NCI-H510A (cell line): ENCODE results near the gene PRDM16.

Experiments used
- DNase-seq: peaks from one replicate; lab custom pipeline; 2025; lab: John Stamatoyannopoulos, UW

Gene PRDM16

GRCh38 chr1:3451994-3452865, 383.2 kb downstream of the PRDM16 start:
- DNase-seq, result no peak

GRCh38 chr1:3452866-3453175, 383.8 kb downstream of the PRDM16 start:
- no peak for DNase-seq

GRCh38 chr1:3453203-3453761, 384.3 kb downstream of the PRDM16 start:
- peak; percentile 37 for DNase-seq

- peak; percentile 76 for DNase-seq
Observed at GRCh38 chr1:3453891-3454810, 385.1 kb downstream of the PRDM16 start, which contains the start of gene ARHGEF16. ARHGEF16 (plus strand) TSS chr1:3454665; CDS start chr1:3463085, 8,420 bp downstream.

- DNase-seq, result peak; percentile 34
Observed at GRCh38 chr1:3454811-3455618, 386.0 kb downstream of the PRDM16 start.

GRCh38 chr1:3455670-3456448, 386.9 kb downstream of the PRDM16 start:
- no peak for DNase-seq

- no peak for DNase-seq
Observed at GRCh38 chr1:3456449-3456963, 387.5 kb downstream of the PRDM16 start.

- no peak for DNase-seq
Observed at GRCh38 chr1:3456964-3457909, 388.2 kb downstream of the PRDM16 start.

GRCh38 chr1:3457910-3458883, 389.2 kb downstream of the PRDM16 start:
- no peak for DNase-seq

- DNase-seq, result no peak
Observed at GRCh38 chr1:3459051-3459908, 390.3 kb downstream of the PRDM16 start.

GRCh38 chr1:3459940-3460671, 391.1 kb downstream of the PRDM16 start:
- no peak for DNase-seq

GRCh38 chr1:3460672-3461131, 391.7 kb downstream of the PRDM16 start:
- no peak for DNase-seq

GRCh38 chr1:3461238-3461933, 392.4 kb downstream of the PRDM16 start:
- DNase-seq, result no peak

- DNase-seq, result no peak
Observed at GRCh38 chr1:3461934-3462275, 392.9 kb downstream of the PRDM16 start.

GRCh38 chr1:3462356-3463012, 393.5 kb downstream of the PRDM16 start:
- no peak for DNase-seq

GRCh38 chr1:3463013-3463385, 394.0 kb downstream of the PRDM16 start:
- no peak for DNase-seq
